ENCODE data around the gene OTUD7B. TPM values are rescaled to one million over a fixed set of nuclear protein-coding genes. Genes with fewer than 3 reads are reported as not detected.
"Not testable (repeated sequence)": the region's sequence is repeated elsewhere in the genome, so short reads cannot be mapped to it uniquely, and the experiment has no call there.

Gene OTUD7B
- 34.9 and 37.3 TPM in 2 replicates for total RNA-seq (2014; rRNA removed; shearing (Covaris generic))
- polyA plus RNA-seq (2015; cell fraction: cytosol; rRNA removed) = 13.6 and 22.2 TPM in 2 replicates
- 15.2 and 18.5 TPM in 2 replicates for polyA plus RNA-seq (2015; cell fraction: nucleus; rRNA removed)

- in situ Hi-C loops (cut with HindIII; ENCODE audit: low pct_unique_long_range_greater_than_20kb, low sequenced_read_pairs) = no loop called here
Observed at GRCh38 chr1:150010393-150011115, at the start of gene OTUD7B. OTUD7B (minus strand) TSS chr1:150010726; CDS start chr1:149977510, 33,216 bp downstream.

GRCh38 chr1:150060260-150060659 lies 49.7 kb upstream of the OTUD7B start:
- in situ Hi-C loops (cut with HindIII; ENCODE audit: low pct_unique_long_range_greater_than_20kb, low sequenced_read_pairs) = no loop called here
- no peak for DNase-seq (ENCODE audit: low read depth, low spot score)

More at GRCh38 chr1:150010393-150011115, at the start of gene OTUD7B:
- peak; percentile 88 for DNase-seq (ENCODE audit: low read depth, low spot score)

- DNase-seq (ENCODE audit: low read depth, low spot score) = no peak
- in situ Hi-C loops (cut with HindIII; ENCODE audit: low pct_unique_long_range_greater_than_20kb, low sequenced_read_pairs) = no loop called here
Observed at GRCh38 chr1:150056407-150056806, 45.9 kb upstream of the OTUD7B start.

- DNase-seq (ENCODE audit: low read depth, low spot score); in situ Hi-C loops (cut with HindIII; ENCODE audit: low pct_unique_long_range_greater_than_20kb, low sequenced_read_pairs): not testable (repeated sequence)
Observed at GRCh38 chr1:150055507-150055906, 45.0 kb upstream of the OTUD7B start.

GRCh38 chr1:150053926-150054325 lies 43.4 kb upstream of the OTUD7B start:
- DNase-seq (ENCODE audit: low read depth, low spot score) = no peak
- in situ Hi-C loops (cut with HindIII; ENCODE audit: low pct_unique_long_range_greater_than_20kb, low sequenced_read_pairs) = no loop called here

GRCh38 chr1:150051905-150052412 lies 41.4 kb upstream of the OTUD7B start:
- DNase-seq (ENCODE audit: low read depth, low spot score); in situ Hi-C loops (cut with HindIII; ENCODE audit: low pct_unique_long_range_greater_than_20kb, low sequenced_read_pairs): not testable (repeated sequence)

- in situ Hi-C loops (cut with HindIII; ENCODE audit: low pct_unique_long_range_greater_than_20kb, low sequenced_read_pairs) = no loop called here
Observed at GRCh38 chr1:150051089-150051373, 40.5 kb upstream of the OTUD7B start.

GRCh38 chr1:150049926-150050325 lies 39.4 kb upstream of the OTUD7B start:
- in situ Hi-C loops (cut with HindIII; ENCODE audit: low pct_unique_long_range_greater_than_20kb, low sequenced_read_pairs) = no loop called here

More at GRCh38 chr1:150051089-150051373, 40.5 kb upstream of the OTUD7B start:
- DNase-seq (ENCODE audit: low read depth, low spot score) = no peak

GRCh38 chr1:150034336-150034735 lies 23.8 kb upstream of the OTUD7B start:
- in situ Hi-C loops (cut with HindIII; ENCODE audit: low pct_unique_long_range_greater_than_20kb, low sequenced_read_pairs) = no loop called here
- no peak for DNase-seq (ENCODE audit: low read depth, low spot score)

More at GRCh38 chr1:150049926-150050325, 39.4 kb upstream of the OTUD7B start:
- DNase-seq (ENCODE audit: low read depth, low spot score) = no peak

GRCh38 chr1:150028322-150028721 lies 17.8 kb upstream of the OTUD7B start:
- no peak for DNase-seq (ENCODE audit: low read depth, low spot score)
- in situ Hi-C loops (cut with HindIII; ENCODE audit: low pct_unique_long_range_greater_than_20kb, low sequenced_read_pairs) = no loop called here

GRCh38 chr1:150024156-150024555 lies 13.6 kb upstream of the OTUD7B start:
- in situ Hi-C loops (cut with HindIII; ENCODE audit: low pct_unique_long_range_greater_than_20kb, low sequenced_read_pairs) = no loop called here
- DNase-seq (ENCODE audit: low read depth, low spot score) = no peak

- DNase-seq (ENCODE audit: low read depth, low spot score) = peak; percentile 41
- in situ Hi-C loops (cut with HindIII; ENCODE audit: low pct_unique_long_range_greater_than_20kb, low sequenced_read_pairs) = no loop called here
Observed at GRCh38 chr1:150022357-150022756, 11.8 kb upstream of the OTUD7B start.

- no peak for DNase-seq (ENCODE audit: low read depth, low spot score)
- in situ Hi-C loops (cut with HindIII; ENCODE audit: low pct_unique_long_range_greater_than_20kb, low sequenced_read_pairs) = no loop called here
Observed at GRCh38 chr1:150021191-150021694, 10.7 kb upstream of the OTUD7B start.

GRCh38 chr1:150020711-150021110 lies 10.2 kb upstream of the OTUD7B start:
- DNase-seq (ENCODE audit: low read depth, low spot score) = no peak
- in situ Hi-C loops (cut with HindIII; ENCODE audit: low pct_unique_long_range_greater_than_20kb, low sequenced_read_pairs) = no loop called here

- in situ Hi-C loops (cut with HindIII; ENCODE audit: low pct_unique_long_range_greater_than_20kb, low sequenced_read_pairs) = no loop called here
- no peak for DNase-seq (ENCODE audit: low read depth, low spot score)
Observed at GRCh38 chr1:150018165-150018564, 7.6 kb upstream of the OTUD7B start.

- in situ Hi-C loops (cut with HindIII; ENCODE audit: low pct_unique_long_range_greater_than_20kb, low sequenced_read_pairs) = no loop called here
Observed at GRCh38 chr1:150017206-150017750, 6.8 kb upstream of the OTUD7B start.

GRCh38 chr1:150015651-150016131 lies 5.2 kb upstream of the OTUD7B start:
- peak; percentile 40 for DNase-seq (ENCODE audit: low read depth, low spot score)
- in situ Hi-C loops (cut with HindIII; ENCODE audit: low pct_unique_long_range_greater_than_20kb, low sequenced_read_pairs) = no loop called here

More at GRCh38 chr1:150017206-150017750, 6.8 kb upstream of the OTUD7B start:
- no peak for DNase-seq (ENCODE audit: low read depth, low spot score)

GRCh38 chr1:150012611-150013010 lies 2.1 kb upstream of the OTUD7B start:
- no peak for DNase-seq (ENCODE audit: low read depth, low spot score)
- in situ Hi-C loops (cut with HindIII; ENCODE audit: low pct_unique_long_range_greater_than_20kb, low sequenced_read_pairs) = no loop called here

Measured in SK-MEL-5 (cell line).